GM21576 (cell line): Measurements from ENCODE around the gene ALDH8A1.
"Not testable (repeated sequence)": the region's sequence is repeated elsewhere in the genome, so short reads cannot be mapped to it uniquely, and the experiment has no call there.

Source experiments
- ATAC-seq: cut with Tn5 transposase; IDR thresholded peaks from one replicate; pipeline ENCODE4 v1.9.1; 2021; ENCODE audit warnings: mild to moderate bottlenecking, moderate library complexity; ENCODE audit not compliant: unreplicated experiment

The ALDH8A1 gene

DNA sequence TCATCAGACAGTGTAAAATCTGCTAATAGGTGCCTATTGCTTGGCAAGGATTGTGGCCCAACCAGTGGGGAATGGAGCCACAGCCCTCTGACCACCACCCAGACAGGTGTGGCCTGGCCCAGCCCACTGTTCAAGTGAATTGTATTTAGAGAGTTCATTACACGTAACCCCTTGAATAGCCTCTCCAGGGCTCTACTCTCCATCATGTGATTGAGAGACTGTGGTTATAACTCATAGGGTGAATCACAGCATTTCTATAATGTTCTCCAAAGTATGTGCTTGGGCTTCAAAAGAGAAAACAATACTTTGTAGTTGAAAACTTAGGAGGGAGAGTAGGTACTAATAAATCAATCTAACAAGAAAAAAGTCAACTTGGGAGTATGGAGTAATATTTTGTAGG is 38.4 kb downstream of the ALDH8A1 start:
- no peak for ATAC-seq

DNA sequence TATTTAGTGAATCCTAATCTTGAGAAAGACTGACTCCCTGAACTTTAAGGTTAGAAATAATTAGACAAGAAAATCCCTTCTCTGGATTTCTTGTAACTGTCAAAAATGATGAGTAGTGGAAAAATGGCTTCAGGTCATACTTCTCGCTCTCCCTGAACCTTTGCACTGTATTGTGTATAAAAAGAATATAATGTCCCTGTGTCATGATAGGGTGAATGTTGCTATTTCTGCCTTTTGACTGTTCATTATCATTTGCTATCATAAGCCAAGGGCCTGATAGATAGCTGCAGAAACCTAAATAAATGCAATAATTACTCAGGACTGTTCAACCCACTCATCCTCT is 39.3 kb downstream of the ALDH8A1 start:
- ATAC-seq, result no peak

DNA sequence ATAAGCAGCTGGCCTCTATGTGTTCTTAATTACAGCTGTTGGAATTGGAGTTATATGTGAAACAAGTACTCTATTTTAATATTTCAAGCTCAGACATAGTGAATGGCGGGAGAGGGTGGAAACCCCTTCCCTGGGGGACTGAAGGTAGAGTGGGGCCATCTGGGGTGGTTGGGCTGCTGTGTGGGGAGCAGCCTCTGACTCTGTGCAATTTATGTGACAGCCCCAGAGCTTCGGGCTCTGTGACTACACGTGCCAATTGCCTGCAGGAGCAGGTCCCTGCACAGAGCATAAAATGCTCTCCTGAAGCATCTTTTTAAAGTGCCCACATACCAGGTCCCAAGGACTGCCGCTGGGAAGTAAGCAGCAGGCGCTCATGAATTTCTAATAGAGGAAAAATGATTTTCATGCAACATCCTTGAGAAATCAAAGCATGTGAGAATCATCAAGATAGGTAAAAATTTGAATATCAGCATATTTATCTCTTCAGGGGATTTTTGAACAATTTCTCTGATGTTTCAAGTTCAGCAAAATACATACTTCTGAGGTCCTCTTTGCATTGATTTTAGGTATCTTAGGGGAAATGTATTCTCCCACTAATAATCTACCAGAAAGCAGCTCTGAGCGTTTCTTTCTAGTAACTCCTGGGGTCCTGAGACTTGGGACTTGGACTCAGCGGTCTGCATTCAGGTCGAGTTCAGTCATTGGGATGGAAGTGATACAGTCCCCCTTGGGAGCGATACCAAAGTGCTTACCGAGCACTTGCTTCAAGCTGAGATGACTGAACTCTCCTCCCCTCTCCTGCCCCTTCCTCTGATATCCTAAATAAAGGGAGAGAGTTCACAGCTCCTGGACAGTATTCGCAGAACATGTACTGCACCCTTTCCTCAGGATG is 40.0 kb downstream of the ALDH8A1 start:
- no peak for ATAC-seq

DNA sequence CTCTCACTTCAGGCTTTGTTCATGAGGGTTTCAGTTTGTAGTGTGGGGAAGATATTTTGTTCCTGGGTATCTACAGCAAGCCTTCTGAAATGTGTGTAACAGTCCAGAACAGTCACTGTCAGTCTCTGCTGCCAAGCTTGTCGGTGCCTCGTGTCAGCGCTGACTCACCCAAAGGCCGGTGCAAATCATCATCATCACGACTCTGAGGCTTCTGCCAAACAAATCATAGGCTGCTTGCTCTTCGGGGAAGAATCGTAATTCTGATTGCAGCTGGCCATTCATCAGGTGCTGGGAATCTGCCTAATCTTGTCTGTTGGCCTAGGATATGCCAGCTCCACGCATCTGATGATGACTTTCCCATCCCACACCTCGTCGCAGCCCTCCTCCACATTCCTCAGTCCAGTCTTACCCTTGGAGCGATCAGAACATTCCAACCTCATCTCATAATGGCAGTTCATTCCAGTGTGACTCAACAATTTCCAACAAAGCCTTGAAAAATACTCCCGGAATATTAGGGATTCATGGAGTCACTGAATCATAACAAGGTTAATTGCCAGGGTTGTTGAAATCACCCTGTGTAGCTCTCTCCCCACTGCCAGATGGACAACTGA is 40.9 kb downstream of the ALDH8A1 start:
- ATAC-seq, result no peak

DNA sequence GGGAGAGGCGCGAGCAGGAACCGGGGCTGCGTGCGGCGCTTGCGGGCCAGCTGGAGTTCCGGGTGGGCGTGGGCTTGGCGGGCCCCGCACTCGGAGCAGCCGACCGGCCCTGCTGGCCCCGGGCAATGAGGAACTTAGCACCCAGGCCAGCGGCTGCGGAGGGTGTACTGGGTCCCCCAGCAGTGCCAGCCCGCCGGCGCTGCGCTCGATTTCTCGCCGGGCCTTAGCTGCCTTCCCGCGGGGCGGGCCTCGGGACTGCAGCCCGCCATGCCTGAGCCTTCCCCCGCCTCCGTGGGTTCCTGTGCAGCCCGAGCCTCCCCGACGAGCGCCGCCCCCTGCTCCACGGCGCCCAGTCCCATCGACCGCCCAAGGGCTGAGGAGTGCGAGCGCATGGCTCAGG is 45.2 kb downstream of the ALDH8A1 start:
- not testable (repeated sequence) for ATAC-seq

DNA sequence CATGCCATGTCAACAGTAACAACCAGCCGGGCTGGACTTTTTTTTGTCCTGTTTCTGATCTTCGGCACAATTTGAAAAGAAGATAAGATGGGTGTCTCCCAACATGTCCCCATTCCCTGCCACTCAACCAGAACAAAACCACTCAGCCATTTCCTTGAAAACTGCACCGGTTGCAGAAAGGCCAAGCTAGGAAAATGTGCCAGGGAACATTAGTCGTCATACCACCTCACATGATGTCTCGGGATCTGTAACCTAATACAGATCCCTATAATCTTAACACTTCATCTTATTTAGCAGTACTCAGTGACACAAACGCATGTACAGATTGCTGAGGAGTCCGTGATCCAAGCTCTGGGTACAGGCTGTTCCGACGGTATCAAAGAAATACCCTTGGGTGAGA is 46.5 kb downstream of the ALDH8A1 start:
- no peak for ATAC-seq

- ATAC-seq, result no peak
These were observed 47.0 kb downstream of the ALDH8A1 start for GRCh38 chr6:134902936-134903335.

DNA sequence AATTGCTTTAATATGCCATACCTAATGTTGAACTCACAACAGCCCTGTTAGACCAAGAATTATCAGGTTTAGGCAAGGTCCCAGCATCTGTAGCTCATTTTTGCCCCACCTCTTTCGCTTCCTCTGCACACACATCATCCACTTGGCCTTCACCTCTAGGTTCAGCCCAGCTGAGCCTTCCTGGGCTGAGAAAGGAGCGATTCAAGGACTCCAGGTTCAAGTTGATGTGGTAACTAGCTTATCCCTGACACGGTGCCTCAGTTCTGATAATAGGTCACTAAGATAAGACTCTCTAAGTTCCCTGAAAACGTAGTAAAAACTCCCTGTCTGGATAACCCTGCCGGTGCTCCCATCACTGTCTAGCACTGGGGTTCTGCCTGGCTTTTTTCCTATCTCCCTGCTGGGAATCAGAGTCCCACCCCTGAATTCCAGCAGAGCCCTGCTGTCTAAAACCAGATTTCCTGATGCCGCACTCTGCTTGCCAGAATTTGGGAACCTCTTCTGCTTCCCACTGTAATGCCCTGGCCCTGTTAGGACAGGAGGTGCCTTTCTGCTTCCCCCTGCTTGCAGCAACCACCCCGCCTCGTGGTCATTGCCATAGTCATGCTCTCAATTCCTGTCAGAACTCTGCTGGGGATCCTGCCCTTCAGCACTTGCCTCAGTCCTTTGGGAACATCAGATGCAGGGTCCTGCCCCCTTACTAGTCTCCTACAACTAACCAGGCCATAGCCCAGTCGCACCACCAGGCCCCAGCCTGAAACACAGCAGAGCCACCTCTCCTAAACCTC is 47.6 kb downstream of the ALDH8A1 start:
- no peak for ATAC-seq

- ATAC-seq, result no peak
These were observed 51.3 kb downstream of the ALDH8A1 start for GRCh38 chr6:134898575-134898974.

DNA sequence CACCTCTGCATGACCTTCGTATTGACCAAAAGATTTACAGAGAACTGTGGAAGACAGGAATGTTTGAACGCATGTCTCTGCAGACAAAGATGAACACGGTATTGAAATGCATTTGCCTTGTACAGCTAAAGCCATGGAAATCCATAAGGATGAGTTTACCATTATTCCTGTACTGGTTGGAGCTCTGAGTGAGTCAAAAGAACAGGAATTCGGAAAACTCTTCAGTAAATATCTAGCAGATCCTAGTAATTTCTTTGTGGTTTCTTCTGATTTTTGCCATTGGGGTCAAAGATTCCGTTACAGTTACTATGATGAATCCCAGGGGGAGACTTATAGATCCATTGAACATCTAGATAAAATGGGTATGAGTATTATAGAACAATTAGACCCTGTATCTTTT is 51.7 kb downstream of the ALDH8A1 start:
- not testable (repeated sequence) for ATAC-seq

GRCh38 chr6:134896910-134897309 is 53.0 kb downstream of the ALDH8A1 start:
- ATAC-seq, result no peak

- no peak for ATAC-seq
These were observed 55.1 kb downstream of the ALDH8A1 start for GRCh38 chr6:134894800-134895199.

GRCh38 chr6:134892362-134892761 is 57.5 kb downstream of the ALDH8A1 start:
- no peak for ATAC-seq

DNA sequence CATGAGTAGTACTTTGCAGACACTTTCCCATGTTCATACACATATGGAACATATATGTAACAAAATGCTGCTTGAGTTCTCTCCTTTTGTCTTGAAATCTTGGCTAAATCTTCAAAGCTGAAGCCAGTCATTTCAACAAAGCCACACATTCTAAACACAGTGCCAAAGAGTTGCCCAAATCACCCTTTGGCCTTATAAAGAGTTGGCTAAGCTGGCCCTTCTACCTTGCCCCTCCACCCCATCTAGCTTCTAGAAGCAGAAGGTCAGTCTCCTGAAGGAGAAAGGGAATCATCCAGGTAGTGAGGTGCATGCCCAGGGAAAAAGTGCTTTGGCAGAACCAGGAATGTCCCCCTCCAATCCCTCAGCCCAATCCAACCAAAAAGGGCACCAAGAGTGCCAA is 58.3 kb downstream of the ALDH8A1 start:
- ATAC-seq, result no peak

DNA sequence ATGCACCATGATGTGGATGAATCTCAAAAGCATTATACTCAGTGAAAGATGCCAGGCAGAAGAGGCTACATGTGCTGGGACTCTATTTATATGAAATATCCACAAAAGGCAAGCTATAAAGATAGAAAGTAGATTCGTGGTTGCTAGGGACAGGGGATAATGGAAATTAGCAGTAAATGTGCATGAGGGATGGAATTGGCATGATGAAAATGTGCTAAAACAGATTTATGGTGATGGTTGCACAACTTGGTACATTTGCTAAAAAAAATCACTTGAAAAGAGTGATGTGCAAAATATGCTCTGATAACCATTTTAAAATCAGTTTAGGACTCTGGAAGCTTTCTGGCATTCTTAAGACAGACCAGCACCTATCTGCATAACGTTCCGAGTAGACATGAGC is 61.6 kb downstream of the ALDH8A1 start:
- ATAC-seq, result no peak

DNA sequence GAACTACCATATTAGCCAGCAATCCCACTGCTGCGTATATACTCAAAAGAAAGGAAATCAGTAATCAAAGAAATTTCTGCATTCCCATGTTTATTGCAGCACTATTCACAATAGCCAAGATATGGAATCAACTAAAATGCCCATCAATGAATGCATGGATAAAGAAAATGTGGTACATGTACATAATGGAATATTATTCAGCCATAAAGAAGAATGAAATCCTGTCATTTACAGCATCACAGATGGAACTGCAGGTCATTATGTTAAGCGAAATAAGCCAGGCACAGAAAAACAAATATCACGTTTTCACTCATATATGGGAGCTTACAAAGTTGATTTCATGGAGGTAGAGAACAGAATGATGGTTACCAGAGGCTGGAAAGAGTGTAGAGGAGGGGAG is 65.1 kb downstream of the ALDH8A1 start:
- ATAC-seq, result no peak

GRCh38 chr6:134883314-134883713 is 66.6 kb downstream of the ALDH8A1 start:
- no peak for ATAC-seq

DNA sequence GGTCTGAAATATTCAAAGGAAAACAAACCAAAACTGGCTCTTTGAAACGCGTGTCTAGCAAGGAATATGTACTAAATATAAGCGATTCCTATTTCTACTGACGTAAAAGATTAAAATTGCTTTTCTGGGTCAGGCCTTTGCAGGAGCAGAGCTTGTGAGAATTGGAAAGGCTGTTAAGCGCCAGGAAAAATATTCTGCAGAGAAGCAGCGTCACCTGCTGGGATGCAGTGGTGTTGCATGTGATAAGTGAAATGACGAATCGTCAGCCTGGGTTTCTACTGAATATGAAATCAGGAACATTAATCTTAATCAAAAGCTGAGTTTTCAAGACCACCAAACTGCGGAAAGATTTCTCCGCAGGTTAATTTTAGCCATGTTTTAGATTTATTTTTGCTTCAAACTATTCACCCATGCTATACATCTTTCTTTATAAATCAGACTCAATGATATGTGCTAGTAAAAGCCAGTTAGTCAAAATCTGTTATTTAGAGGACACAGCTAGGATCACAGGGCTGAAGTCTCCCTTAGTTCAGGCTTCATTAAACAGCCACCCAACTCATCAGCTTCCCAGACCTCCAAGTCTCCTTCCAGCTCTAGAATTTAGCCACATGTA is 67.4 kb downstream of the ALDH8A1 start:
- ATAC-seq, result peak; percentile 64

GRCh38 chr6:134880487-134881190 is 69.3 kb downstream of the ALDH8A1 start:
- no peak for ATAC-seq

DNA sequence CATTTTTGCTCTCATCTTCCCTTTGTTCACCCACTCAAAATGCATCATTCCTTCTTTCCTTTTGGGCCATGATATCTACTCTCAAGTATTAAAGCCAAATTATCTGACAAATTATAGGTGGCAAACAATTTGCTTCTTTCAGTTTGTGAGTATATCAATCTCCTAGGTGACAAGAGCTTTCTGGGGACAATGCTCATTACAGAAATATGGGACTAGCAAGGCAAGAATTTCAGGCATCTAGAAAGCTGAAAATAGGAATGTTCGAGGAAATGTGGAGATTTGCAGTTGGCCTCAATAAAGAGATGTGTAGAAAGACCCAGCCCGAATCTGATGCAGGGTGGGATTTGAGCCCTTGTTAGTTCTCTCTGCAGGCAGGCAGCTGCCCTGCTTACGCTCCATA is 71.8 kb downstream of the ALDH8A1 start:
- no peak for ATAC-seq

- no peak for ATAC-seq
These were observed 74.5 kb downstream of the ALDH8A1 start for GRCh38 chr6:134875367-134875766.
